ENCODE results near the gene CCDC57.

CCDC57 gene

GRCh38 chr17:82056729-82057621 lies 155.7 kb downstream of the CCDC57 start:
- DNase-seq, result no peak

DNA sequence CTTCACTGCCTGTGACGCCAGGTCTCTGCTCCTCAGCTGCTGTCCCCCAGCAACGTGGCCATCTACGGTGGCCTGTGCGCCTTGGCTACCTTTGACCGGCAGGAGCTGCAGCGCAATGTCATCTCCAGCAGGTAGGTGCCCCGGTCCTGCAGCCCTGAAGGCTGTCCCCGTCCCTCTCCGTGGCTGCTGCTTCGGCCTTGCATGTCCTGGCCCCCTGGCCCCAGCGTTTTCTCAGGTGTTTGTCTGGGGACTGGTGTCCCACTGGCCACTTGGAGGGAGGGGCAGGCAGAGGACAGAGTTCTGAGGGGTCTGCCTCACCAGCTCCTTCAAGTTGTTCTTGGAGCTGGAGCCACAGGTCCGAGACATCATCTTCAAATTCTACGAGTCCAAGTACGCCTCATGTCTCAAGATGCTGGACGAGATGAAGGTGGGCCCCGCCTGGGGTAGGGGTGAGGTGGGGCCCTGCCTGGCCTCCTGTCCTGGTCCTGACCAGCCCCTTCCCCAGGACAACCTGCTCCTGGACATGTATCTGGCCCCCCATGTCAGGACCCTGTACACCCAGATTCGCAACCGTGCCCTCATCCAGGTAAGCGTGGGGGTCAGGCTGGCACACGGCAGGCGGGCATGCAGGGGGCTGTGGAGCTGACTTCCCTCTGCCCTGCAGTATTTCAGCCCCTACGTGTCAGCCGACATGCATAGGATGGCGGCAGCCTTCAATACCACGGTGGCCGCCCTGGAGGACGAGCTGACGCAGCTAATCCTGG lies 156.5 kb downstream of the CCDC57 start:
- DNase-seq, result no peak

- DNase-seq, result no peak
Observed at GRCh38 chr17:82055023-82055964, 157.3 kb downstream of the CCDC57 start.

GRCh38 chr17:82054351-82055022 lies 158.2 kb downstream of the CCDC57 start:
- DNase-seq, result no peak

- DNase-seq, result no peak
Observed at GRCh38 chr17:82053556-82054263, 158.9 kb downstream of the CCDC57 start.

- DNase-seq, result no peak
Observed at GRCh38 chr17:82053130-82053529, 159.5 kb downstream of the CCDC57 start.

- DNase-seq, result no peak
Observed at GRCh38 chr17:82052638-82053059, 160.0 kb downstream of the CCDC57 start.

- peak; percentile 75 to 79 for DNase-seq
Observed at GRCh38 chr17:82051776-82052637, 160.6 kb downstream of the CCDC57 start, which contains the start of the genes GPS1 and RFNG. Gene GPS1, plus strand, starts transcription at chr17:82051898. Its CDS starts 34 bp downstream, at chr17:82051932. Gene RFNG, minus strand, starts transcription at chr17:82051811. Its CDS starts 45 bp downstream, at chr17:82051766.

Measured in CD4-positive, alpha-beta T cell treated with Interleukin-1 beta for 1 hour (primary cell).